ENCODE data around the gene ACRV1.

- no peak for TF ChIP-seq CTCF (IDR thresholded peaks at IDR 0.05)
- TF ChIP-seq POLR2A (IDR thresholded peaks at IDR 0.05), result no peak
Measured at GRCh38 chr11:125680747-125681146, at the start of gene ACRV1.

Data from uterus (tissue), 2 donors.